Caco-2 (cell line): ENCODE results near the gene VPS52. TPM values are rescaled to one million over a fixed set of nuclear protein-coding genes. Genes with fewer than 3 reads are reported as not detected.

Experiments used
- BruUV-seq: library from RNA; stranded (reverse); fragments of 400-500 nt; replicated peaks from 2 replicates; lab custom pipeline; 2021; lab: Mats Ljungman, UMichigan
- CTCF ChIA-PET: fragments of 300-600 bp; sonication (Branson Sonifier 250); formaldehyde crosslinking; loops from one replicate; lab custom pipeline; 2022; ENCODE audit warnings: antibody characterized with exemption; lab: Charles Lee
- POLR2A ChIA-PET: fragments of 300-600 bp; sonication (Branson Sonifier 250); formaldehyde crosslinking; loops from one replicate; lab custom pipeline; 2022; ENCODE audit warnings: antibody characterized with exemption; lab: Charles Lee
- DNase-seq, 2 experiments: peaks; one replicate each; pipeline versions ENCODE4 v3.0.0 to v3.0.0-alpha.2; 2020 to 2022
- H3K27me3 ChIP-seq: replicated peaks from 2 replicates; pipeline ENCODE4 v1.6.0; 2011; ENCODE audit warnings: low read length; ENCODE audit not compliant: control insufficient read depth, insufficient read depth
- H3K36me3 ChIP-seq: 2 replicates; pipeline ENCODE4 v1.5.1; 2011; ENCODE audit warnings: low read length; ENCODE audit not compliant: control insufficient read depth, insufficient read depth
- H3K4me1 ChIP-seq: fragments of 250-450 bp; sonication (Bioruptor Pico); 2 replicates; pipeline ENCODE4 v1.5.1; 2020; ENCODE audit warnings: mild to moderate bottlenecking
- H3K4me3 ChIP-seq: 2 replicates; pipeline ENCODE4 v1.5.1; 2011; ENCODE audit warnings: low read depth, mild to moderate bottlenecking, control low read depth, low read length
- H3K9me3 ChIP-seq: fragments of 250-450 bp; sonication (Bioruptor Pico); 2 replicates; pipeline ENCODE4 v1.5.1; 2020; ENCODE audit warnings: mild to moderate bottlenecking, moderate library complexity
- H3K27ac Mint-ChIP-seq: one replicate; pipeline ENCODE4 v1.8.0; 2022; ENCODE audit warnings: mixed read lengths; ENCODE audit not compliant: unreplicated experiment
- H3K27me3 Mint-ChIP-seq: one replicate; pipeline ENCODE4 v1.8.0; 2022; ENCODE audit warnings: mixed read lengths; ENCODE audit not compliant: insufficient read depth, unreplicated experiment
- H3K36me3 Mint-ChIP-seq: one replicate; pipeline ENCODE4 v1.8.0; 2022; ENCODE audit warnings: mild to moderate bottlenecking, mixed read lengths; ENCODE audit not compliant: insufficient read depth, unreplicated experiment
- H3K4me1 Mint-ChIP-seq: one replicate; pipeline ENCODE4 v1.8.0; 2022; ENCODE audit warnings: low read depth, mixed read lengths; ENCODE audit not compliant: unreplicated experiment
- H3K4me3 Mint-ChIP-seq: one replicate; pipeline ENCODE4 v1.8.0; 2022; ENCODE audit warnings: mild to moderate bottlenecking, moderate library complexity, mixed read lengths; ENCODE audit not compliant: unreplicated experiment
- H3K9me3 Mint-ChIP-seq: one replicate; pipeline ENCODE4 v1.8.0; 2022; ENCODE audit warnings: mixed read lengths; ENCODE audit not compliant: unreplicated experiment
- intact Hi-C: fragments of 100-400 bp; cut with micrococcal nuclease; formaldehyde crosslinking; loops from one replicate; pipeline ENCODE4 v1.10.0; 2022; ENCODE audit not compliant: unreplicated experiment
- total RNA-seq: library from RNA; stranded (reverse); gene quantifications from 2 replicates; pipeline ENCODE4 v1.2.3, GENCODE V29; 2022
- TF ChIP-seq, protein P1 (sequence below), 2 experiments: fragments of 200-600 bp in 1 of 2; IDR thresholded peaks; 1 replicate in 1 of 2; 2 replicates in 1 of 2; pipeline versions ENCODE4 v1.5.1 to v1.8.0; 2011 to 2022; ENCODE audit warnings: antibody characterized with exemption in 1 of 2, control low read depth in 1 of 2, inconsistent platforms in 1 of 2, low read depth in 1 of 2, low read length in 1 of 2, mild to moderate bottlenecking in 1 of 2, moderate library complexity in 1 of 2; ENCODE audit not compliant: insufficient read depth in 1 of 2, severe bottlenecking in 1 of 2, unreplicated experiment in 1 of 2

Gene VPS52
- total RNA-seq, 1 experiment from 2014 or later: 55.6 TPM

DNA sequence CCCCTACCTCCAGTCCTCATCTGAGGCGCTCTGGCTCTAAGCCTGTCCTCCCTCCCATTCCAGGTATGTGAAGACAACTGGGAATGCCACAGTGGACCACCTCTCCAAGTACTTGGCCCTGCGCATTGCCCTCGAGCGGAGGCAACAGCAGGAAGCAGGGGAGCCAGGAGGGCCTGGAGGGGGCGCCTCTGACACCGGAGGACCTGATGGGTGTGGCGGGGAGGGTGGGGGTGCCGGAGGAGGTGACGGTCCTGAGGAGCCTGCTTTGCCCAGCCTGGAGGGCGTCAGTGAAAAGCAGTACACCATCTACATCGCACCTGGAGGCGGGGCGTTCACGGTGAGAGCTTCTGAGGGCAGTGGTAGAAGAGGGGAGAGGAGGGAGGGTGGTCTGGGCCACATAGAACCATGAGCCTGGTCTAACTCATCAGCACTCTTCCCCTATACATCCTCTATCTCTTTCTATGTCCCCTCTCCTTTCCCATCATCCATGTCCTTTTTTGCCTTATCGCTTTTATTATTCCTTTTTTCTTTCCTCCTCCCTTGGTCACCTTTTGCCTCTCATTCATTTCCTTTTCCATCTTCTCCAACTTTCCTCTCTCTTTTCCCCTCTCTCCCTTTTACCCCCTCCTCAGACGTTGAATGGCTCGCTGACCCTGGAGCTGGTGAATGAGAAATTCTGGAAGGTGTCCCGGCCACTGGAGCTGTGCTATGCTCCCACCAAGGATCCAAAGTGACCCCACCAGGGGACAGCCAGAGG is 59.8 kb downstream of the VPS52 start:
- H3K27me3 ChIP-seq: no peaks in the 10 kb centered on the region
- TF ChIP-seq, protein P1, sequence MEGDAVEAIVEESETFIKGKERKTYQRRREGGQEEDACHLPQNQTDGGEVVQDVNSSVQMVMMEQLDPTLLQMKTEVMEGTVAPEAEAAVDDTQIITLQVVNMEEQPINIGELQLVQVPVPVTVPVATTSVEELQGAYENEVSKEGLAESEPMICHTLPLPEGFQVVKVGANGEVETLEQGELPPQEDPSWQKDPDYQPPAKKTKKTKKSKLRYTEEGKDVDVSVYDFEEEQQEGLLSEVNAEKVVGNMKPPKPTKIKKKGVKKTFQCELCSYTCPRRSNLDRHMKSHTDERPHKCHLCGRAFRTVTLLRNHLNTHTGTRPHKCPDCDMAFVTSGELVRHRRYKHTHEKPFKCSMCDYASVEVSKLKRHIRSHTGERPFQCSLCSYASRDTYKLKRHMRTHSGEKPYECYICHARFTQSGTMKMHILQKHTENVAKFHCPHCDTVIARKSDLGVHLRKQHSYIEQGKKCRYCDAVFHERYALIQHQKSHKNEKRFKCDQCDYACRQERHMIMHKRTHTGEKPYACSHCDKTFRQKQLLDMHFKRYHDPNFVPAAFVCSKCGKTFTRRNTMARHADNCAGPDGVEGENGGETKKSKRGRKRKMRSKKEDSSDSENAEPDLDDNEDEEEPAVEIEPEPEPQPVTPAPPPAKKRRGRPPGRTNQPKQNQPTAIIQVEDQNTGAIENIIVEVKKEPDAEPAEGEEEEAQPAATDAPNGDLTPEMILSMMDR (IDR thresholded peaks at IDR 0.05; ENCODE audit: insufficient read depth in 1 of 2, low read depth in 1 of 2, low read length in 1 of 2, severe bottlenecking in 1 of 2, unreplicated experiment in 1 of 2): no peak
- 0 out of 2 replicates have a peak, but pooled peaks cover 4% of the 10 kb centered on the region for H3K4me1 ChIP-seq
- DNase-seq: no peak
- no peaks in the 10 kb centered on the region for H3K9me3 ChIP-seq
- CTCF ChIA-PET: no interaction called here
- H3K4me3 Mint-ChIP-seq: no peak overlapping the region
- intact Hi-C loops: no loop called here
- peaks cover 21% of the 10 kb centered on the region for H3K4me1 Mint-ChIP-seq
- H3K27me3 Mint-ChIP-seq: peaks cover 12% of the 10 kb centered on the region
- no peak overlapping the region for H3K27ac Mint-ChIP-seq
- no TSS peak for BruUV-seq
- H3K36me3 Mint-ChIP-seq: peaks cover 36% of the 10 kb centered on the region
- peaks cover 4% of the 10 kb centered on the region; the same call in 1 of the 2 replicates for H3K36me3 ChIP-seq
- H3K9me3 Mint-ChIP-seq: no peaks in the 10 kb centered on the region
- H3K4me3 ChIP-seq: no peak overlapping the region
- POLR2A ChIA-PET: interaction anchor here (0.6 kb wide), 1 partner anchor 12 kb away, joined by 7 read pairs; no protein-coding TSS in a partner anchor

DNA sequence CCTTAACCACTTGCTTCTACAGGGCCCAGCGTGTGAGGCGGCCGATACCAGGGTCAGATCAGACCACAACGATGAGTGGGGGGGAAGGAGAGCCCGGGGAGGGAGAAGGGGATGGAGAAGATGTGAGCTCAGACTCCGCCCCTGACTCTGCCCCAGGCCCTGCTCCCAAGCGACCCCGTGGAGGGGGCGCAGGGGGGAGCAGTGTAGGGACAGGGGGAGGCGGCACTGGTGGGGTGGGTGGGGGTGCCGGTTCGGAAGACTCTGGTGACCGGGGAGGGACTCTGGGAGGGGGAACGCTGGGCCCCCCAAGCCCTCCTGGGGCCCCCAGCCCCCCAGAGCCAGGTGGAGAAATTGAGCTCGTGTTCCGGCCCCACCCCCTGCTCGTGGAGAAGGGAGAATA is 60.5 kb downstream of the VPS52 start:
- POLR2A ChIA-PET: no interaction called here
- H3K4me1 Mint-ChIP-seq: peaks cover 25% of the 10 kb centered on the region
- intact Hi-C loops: no loop called here
- H3K9me3 Mint-ChIP-seq: no peaks in the 10 kb centered on the region
- CTCF ChIA-PET: interaction anchor here (0.7 kb wide), 1 partner anchor 39 kb away, joined by 4 read pairs; no protein-coding TSS in a partner anchor
- no peak overlapping the region for H3K4me3 ChIP-seq
- no peaks in the 10 kb centered on the region for H3K9me3 ChIP-seq
- TF ChIP-seq, protein P1 (IDR thresholded peaks at IDR 0.05; ENCODE audit: insufficient read depth in 1 of 2, low read depth in 1 of 2, low read length in 1 of 2, severe bottlenecking in 1 of 2, unreplicated experiment in 1 of 2): no peak
- H3K36me3 ChIP-seq: peaks cover 4% of the 10 kb centered on the region; the same call in 1 of the 2 replicates
- H3K4me3 Mint-ChIP-seq: no peak overlapping the region
- DNase-seq: no peak
- no peak overlapping the region for H3K27ac Mint-ChIP-seq
- H3K27me3 ChIP-seq: no peaks in the 10 kb centered on the region
- BruUV-seq: no TSS peak
- H3K4me1 ChIP-seq: 0 out of 2 replicates have a peak, but pooled peaks cover 4% of the 10 kb centered on the region
- H3K36me3 Mint-ChIP-seq: peaks cover 39% of the 10 kb centered on the region
- peaks cover 12% of the 10 kb centered on the region for H3K27me3 Mint-ChIP-seq

DNA sequence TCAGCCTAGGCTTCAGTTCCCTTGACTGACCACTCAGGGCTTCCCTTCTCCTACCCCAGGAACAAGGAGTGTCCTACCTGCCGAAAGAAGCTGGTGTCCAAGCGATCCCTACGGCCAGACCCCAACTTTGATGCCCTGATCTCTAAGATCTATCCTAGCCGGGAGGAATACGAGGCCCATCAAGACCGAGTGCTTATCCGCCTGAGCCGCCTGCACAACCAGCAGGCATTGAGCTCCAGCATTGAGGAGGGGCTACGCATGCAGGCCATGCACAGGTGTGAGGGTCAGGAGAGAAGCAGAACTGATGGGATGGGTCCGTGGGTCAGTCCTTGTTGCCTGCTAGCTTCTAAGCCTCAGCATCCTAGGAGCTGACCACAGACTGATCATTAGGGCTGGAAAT is 61.8 kb downstream of the VPS52 start:
- peak overlapping the region; percentile 98 for H3K4me3 Mint-ChIP-seq
- H3K9me3 ChIP-seq: no peaks in the 10 kb centered on the region
- no peak for DNase-seq
- H3K27ac Mint-ChIP-seq: no peak overlapping the region
- no peak overlapping the region for H3K4me3 ChIP-seq
- peaks cover 12% of the 10 kb centered on the region for H3K27me3 Mint-ChIP-seq
- BruUV-seq: no TSS peak
- intact Hi-C loops: no loop called here
- no peaks in the 10 kb centered on the region for H3K27me3 ChIP-seq
- no peaks in the 10 kb centered on the region for H3K9me3 Mint-ChIP-seq
- peaks cover 4% of the 10 kb centered on the region; the same call in 1 of the 2 replicates for H3K36me3 ChIP-seq
- ChIA-PET CTCF (interaction anchor here (2.0 kb wide), 1 partner anchor 39 kb away, joined by 15 read pairs; no protein-coding TSS in a partner anchor), POLR2A (interaction anchor here (1.9 kb wide), 1 partner anchor 40 kb away, joined by 7 read pairs; no protein-coding TSS in a partner anchor)
- H3K36me3 Mint-ChIP-seq: peaks cover 52% of the 10 kb centered on the region
- H3K4me1 ChIP-seq: peaks cover 14% of the 10 kb centered on the region
- H3K4me1 Mint-ChIP-seq: peaks cover 38% of the 10 kb centered on the region
- TF ChIP-seq, protein P1 (IDR thresholded peaks at IDR 0.05; ENCODE audit: insufficient read depth in 1 of 2, low read depth in 1 of 2, low read length in 1 of 2, severe bottlenecking in 1 of 2, unreplicated experiment in 1 of 2): no peak
